Activated CD4-positive, alpha-beta T cell treated with anti-CD3 and anti-CD28 coated beads for 48 hours (primary cell): ENCODE measurements around the gene IGSF23.

Experiments
- DNase-seq: peaks from one replicate; pipeline ENCODE4 v3.0.0-alpha.2; 2020

The IGSF23 gene, protein sequence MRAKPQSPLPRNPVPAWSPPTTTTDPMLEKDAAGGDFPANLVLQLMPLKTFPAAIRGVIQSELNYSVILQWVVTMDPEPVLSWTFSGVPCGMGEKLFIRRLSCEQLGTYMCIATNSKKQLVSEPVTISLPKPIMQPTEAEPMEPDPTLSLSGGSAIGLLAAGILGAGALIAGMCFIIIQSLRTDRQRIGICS

DNA sequence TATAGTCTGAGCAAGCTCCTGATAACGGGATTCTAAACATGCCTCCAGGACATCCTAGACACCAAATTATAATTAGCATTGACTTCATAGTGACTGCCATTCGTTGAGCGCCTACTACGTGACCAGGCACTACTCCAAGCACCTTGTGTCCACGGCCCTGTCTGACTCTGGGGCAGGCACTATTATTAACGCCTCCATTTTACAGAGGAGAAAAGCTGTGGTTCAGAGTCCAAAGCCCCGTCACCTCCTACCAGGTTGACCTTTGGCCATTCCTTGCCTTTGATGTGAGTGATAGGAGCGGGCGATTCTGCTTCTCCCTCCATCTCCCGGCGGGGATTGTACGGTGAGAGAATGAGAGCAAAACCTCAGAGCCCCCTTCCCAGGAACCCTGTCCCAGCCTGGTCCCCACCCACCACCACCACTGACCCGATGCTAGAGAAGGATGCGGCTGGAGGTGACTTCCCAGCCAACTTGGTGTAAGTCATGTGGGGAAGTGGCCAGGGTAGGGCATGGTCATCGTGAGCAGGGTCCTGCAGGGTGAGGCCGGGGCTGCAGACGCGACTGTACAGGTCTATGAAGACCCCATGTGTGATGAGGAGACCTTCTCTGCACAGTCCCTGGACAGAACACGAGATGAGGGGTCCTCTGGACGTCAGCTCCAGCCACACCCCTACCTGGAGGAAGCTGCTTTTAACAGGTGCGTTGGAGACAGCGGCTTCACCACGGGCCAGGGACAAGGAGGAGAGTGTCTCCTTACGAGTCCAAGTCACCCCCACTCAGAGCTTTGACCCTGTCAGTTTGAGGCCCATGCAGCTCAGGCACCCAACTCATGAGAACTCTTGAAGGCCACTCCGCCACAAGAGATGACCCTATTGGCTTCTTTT lies at the start of gene IGSF23:
Gene IGSF23 (plus strand): TSS at position 269 of the 884 bp plus-strand sequence. CDS start 83 bp downstream, at position 352.
- DNase-seq, result no peak

DNA sequence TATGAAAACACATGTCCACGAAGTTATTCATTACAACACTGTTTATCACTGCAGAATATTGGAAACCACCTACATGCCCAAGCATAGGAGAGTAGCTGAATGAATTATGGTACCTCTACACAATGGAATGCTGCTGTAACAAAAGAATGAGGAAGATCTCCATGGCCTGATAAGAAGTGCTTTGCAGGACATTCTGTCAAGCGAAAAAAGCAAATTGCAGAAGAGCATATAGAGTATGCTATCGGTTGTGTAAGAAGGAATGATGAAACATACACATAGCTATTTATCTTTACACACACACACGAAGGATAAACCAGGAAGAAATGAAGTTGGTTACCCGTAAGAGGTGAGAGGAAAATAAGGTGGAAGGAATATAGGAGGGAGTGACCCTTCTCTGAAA lies 46.4 kb upstream of the IGSF23 start:
- DNase-seq, result no peak

DNA sequence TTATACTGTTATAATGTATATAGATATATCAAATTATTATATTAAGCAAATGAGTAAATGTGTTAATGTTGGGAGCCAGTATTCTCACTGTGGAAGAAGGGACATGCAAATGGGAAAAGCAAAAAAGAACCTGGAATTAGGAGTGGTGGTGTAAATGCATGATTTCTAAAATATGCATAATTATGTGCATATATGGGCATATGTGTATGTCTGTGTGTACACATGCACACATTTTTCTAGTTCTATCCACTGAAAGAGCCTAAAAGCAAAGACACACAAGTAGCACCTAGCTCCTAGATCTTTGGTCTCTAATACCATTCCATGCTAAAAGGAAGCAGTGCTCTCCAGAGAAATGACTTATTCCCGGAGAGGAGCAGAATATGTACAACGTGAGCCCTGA lies 45.6 kb upstream of the IGSF23 start:
- no peak for DNase-seq

DNA sequence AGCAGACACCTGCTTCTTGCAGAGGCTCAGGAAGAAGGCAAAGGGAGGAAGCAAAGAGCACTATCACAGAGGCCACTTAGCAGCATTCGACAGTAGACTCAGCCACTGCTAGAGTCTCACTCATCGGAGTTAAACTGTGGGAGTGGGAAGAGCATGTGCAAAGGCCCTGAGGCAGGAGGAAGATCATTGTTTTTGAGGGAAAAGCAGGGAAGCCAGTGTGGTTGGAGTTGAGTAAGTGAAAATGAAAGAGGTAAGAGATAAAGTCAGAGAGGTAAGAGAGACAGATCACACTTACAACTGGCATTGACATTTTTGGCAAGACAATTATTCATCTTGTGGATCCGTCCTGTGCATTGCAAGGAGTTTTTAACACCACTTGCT lies 42.8 kb upstream of the IGSF23 start:
- DNase-seq, result no peak

- peak; percentile 72 for DNase-seq
These were observed 42.2 kb upstream of the IGSF23 start for GRCh38 chr19:44570984-44571684.

- no peak for DNase-seq
These were observed 41.4 kb upstream of the IGSF23 start for GRCh38 chr19:44571830-44572580.

- DNase-seq, result no peak
These were observed 40.8 kb upstream of the IGSF23 start for GRCh38 chr19:44572581-44572900.

DNA sequence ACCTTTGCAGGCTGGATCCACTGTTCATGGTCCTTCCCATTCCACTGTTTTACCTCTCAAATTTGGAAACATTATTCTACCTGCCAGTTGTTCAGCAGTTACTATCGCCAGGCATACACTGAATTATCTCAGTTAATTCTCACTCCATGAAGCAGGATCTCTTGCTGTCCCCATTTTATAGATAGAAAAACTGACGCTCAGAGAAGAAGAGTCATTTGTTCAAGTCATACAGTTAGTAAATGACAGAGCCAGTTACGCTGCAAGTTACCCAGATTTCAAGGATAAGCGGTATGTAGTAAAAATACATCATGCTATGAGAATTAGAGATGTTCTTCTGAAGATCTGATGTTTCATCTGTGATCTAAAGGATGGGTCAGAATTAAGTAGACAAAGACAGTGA lies 40.2 kb upstream of the IGSF23 start:
- no peak for DNase-seq

DNA sequence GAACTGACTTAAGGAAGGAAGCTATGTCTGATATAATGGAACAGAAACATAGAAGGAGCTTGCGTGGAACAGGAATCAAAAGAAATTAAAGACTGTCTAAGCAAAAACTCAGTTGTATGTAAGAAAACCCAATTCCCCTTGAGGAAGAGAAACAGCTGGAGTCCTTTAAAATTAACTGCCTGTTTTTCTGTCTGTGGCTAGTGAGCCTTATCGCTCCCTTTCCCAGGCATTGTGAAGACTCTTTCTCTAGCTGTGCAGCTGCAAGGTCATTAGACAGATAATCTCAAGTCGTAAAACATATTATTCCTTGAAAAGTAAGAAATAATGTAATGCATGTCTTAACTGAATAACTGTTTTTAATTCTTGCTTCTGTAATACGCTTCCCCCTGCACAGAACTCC lies 39.7 kb upstream of the IGSF23 start:
- no peak for DNase-seq

GRCh38 chr19:44574186-44574950 lies 39.0 kb upstream of the IGSF23 start:
- DNase-seq, result no peak

- no peak for DNase-seq
These were observed 38.2 kb upstream of the IGSF23 start for GRCh38 chr19:44575116-44575700.

DNA sequence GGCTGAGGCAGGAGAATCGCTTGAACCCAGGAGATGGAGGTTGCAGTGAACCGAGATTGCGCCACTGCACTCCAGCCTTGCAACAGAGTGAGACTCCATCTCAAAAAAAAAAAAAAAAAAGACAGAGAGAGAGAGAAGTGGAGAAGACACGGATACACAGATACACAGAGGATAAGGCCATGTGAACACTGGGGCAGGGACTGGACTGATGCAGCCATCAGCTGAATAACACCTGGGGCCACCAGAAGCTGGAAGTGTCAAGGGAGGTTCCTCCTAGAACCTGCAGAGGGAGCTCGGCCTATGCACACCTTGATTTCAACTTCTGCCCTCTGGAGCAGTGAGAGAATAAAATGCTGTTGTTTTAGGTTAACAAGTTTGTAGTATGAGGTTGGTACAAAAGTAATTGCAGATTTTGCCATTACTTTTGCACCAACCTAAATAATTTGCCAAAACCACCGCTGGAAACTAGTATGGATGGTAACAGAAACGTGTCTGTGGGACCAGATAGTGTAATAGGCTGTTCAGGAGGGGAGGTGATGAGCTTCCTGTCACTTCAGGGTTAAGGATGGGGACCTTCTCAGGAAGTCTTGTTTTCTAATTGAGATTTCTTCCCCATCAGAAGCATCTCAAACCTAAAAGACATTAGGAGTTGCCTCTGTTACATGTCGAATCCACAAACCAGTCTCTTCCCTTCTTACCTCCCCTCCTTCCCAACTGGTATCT lies 36.4 kb upstream of the IGSF23 start:
- DNase-seq, result peak; percentile 54

GRCh38 chr19:44577566-44577874 lies 35.8 kb upstream of the IGSF23 start:
- no peak for DNase-seq

DNA sequence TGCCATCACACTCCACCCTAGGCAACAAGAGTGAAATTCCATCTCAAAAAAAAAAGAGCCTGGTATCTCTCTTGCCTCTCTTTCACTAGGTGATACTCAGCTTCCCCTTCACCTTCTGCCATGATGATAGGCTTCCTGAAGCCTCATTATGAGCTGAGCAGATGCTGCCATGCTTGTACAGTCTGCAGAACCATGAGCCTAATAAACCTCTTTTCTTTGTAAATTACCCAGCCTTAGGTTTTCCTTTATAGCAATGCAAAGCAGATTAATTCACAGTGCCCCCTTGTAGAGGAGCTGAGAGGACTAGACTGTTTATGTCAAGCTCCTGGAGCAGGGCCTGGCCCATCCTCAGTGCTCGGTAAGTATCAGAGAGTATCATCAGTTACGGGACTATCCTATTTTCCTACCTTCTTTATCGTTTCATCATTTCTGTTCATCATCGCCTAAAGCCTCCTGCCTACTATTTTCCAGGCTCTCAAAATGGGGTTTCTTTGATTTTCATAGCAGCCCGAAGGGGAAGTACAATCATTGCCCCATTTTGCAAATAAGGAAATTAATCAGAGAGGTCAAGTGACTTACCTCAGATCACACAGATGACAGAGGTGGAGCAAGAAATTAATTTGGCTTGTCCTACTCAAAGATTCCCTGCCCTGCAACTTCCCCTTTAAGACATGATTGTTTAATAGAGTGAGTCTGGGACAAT lies 33.5 kb upstream of the IGSF23 start:
- no peak for DNase-seq

- no peak for DNase-seq
These were observed 32.9 kb upstream of the IGSF23 start for GRCh38 chr19:44580366-44580895.

DNA sequence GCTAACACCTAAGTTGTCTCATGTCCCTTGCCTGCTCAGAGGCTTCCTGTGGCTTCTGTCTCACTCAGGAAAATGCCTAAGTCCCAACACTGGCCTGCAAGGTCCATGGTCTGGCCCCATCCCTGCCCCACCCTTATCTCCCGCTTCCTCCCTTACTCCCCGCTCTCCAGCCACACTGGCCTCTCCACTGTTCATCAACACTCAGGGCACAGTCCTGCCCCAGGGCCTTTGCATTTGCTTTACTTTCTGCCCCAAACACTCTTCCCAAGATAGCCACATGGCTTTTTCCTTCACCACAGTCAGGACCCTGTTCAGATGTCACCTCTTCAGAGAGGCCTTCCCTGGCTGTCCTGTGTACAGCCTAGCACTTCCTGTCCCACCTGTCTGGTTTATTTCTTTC lies 32.1 kb upstream of the IGSF23 start:
- no peak for DNase-seq

DNA sequence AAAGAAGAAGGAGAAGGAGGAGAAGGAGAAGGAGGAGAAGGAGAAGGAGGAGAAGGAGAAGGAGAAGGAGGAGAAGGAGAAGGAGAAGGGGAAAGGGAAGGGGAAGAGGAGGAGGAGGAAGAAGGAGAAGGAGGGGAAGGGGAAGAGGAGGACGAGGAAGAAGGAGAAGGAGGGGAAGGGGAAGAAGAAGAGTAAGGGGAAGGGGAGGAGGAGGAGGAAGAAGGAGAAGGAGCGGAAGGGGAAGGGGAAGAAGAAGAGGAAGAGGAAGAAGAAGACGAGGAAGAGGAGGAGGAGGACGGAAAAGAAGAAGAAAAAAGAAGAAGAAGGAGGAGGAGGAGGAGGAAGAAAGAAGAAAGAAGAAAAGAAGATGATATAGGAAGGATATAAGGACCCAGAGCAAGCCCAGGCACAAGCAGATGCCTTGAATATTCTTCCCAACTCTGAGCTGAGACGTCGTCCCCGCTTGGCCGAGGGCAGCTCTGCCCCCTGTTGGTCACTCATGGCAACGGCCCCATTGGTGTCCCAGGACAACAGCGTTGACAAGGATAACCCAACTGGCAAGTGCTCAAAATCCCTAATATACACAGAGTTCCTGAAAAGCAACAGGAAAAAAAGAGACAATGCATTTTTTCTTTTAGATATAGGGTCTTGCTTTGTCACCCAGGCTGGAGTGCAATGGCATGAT lies 30.6 kb upstream of the IGSF23 start:
- peak; percentile 69 for DNase-seq

DNA sequence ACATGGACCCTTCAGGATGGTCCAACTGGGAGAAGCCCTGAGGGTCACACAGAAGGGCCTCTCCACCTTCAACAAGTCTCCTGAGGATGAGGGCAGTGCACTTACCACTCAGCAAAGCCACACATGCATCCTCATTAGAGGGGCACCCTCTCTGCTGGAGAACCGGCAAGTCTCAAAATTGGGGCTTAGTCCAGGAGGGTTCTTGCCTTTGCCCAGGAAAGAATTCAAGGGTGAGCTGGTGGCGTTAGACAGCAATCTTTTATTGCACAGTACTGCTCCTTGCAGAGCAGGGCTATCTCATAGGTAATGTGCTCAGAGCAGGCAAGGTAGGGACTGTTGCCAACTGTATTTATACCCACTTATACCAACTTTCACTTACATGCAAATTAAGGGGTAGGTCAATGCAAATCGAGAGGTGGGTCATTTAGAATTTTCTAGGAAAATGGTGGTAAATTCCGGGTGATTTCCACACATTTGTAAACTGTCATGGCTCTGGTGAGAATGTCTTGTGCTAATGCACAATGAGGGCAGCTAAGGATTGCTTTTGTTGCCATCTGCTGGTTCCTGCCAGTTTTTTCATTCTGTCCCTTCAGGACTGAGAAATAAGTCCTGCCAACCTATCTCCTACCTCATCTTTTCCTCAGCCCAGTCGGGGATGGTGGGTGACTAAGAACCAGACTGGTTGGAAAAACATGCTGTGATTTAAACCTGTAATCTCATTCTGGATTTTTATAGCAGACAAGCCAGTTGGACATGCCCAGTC lies 27.8 kb upstream of the IGSF23 start:
- DNase-seq, result no peak
